NOMO-1 treated with dmso at 0.1 percent for 144 hours (cell line): ENCODE results near the gene GLMP.
"Not testable (repeated sequence)": the region's sequence is repeated elsewhere in the genome, so short reads cannot be mapped to it uniquely, and the experiment has no call there.

Experiments used
- DNase-seq: peaks from one replicate; lab custom pipeline; 2025; ENCODE audit not compliant: unreplicated experiment; lab: John Stamatoyannopoulos, UW

Gene GLMP

GRCh38 chr1:156295391-156295947, at the start of gene GLMP:
Gene GLMP (minus strand): TSS chr1:156295679. CDS start chr1:156295645, 34 bp downstream.
- DNase-seq, result peak; percentile 52

DNA sequence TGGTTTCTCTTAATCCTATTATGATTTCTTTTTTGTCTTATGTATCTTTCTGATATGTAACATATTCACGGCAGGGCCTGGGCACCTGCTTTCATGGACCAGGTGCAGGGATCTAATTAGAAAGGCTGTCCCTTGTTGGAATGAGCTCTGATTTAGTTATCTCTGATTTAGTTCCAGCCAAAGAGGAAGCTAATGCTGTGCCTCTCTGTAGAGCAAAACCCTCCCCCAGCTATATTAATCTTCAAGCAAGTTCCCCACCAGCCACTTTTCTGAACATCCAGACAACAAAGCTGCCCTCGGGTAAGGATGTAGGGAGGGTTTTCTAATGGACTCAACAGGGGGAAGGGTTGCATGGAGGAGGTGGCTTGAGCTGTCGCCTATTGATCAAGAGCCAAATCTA, 48.9 kb upstream of the GLMP start:
- no peak for DNase-seq

- no peak for DNase-seq
These were observed 46.9 kb upstream of the GLMP start for GRCh38 chr1:156342166-156342955.

DNA sequence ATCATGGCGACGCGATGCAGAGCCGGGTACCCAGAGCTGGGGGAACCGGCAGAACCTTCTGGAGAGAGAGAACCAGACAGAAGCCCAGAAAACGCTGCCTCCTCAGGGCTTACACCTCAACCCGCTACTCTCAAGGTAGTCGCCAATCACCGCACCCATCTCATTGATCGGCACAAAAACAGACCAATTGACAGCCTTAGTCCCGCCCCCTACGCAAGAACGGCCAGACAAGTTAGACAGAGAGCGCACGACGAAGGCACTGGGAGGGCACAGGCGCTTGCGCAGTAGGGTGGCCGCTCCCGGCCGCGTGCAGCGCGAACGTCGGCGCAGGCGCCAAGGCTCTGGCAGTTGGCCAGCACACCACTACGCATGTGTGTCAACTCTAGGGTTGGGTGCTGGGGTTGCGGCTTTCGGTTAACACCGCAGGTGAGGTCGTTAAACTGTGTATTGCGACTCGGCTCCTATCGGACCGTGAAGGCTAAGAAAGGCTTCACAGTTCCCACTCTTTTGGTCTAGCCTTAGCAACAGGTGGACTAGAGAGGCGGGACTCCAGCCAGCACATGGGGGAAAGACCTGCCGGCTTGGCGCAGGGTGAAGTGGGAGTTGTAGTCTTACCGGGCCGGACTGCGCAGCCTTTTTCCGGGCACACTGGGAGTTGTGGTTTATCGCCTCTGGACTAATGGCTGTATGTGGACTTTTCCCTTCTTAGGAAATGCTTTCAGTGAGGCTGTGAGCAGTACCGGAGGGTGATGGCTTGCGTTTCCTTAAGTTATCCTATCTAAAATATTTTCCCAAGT, 42.9 kb upstream of the GLMP start, which contains the start of the genes CCT3 and TSACC:
TSS of gene CCT3 (minus strand) at position 113 of the 797 bp plus-strand sequence. CDS start at position 5, 108 bp downstream.
TSS of gene TSACC (plus strand) at position 347 of the 797 bp plus-strand sequence. CDS start 1,232 bp downstream, outside the sequence.
- peak; percentile 99 for DNase-seq

DNA sequence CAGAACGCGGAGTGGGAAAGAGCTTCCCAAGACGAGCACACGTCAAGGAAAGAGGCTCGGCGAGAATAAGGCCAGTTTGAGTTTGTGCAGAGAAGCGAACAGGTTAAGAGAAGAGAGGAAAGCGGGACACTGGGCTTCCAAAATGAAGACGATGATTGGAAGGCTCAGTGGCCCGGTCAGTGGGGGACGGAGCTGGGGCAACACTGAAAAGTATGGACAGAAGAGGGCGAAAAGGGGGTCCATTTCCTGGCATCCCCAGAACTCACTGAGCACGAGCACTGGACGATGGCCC, 42.4 kb upstream of the GLMP start:
- DNase-seq, result no peak

DNA sequence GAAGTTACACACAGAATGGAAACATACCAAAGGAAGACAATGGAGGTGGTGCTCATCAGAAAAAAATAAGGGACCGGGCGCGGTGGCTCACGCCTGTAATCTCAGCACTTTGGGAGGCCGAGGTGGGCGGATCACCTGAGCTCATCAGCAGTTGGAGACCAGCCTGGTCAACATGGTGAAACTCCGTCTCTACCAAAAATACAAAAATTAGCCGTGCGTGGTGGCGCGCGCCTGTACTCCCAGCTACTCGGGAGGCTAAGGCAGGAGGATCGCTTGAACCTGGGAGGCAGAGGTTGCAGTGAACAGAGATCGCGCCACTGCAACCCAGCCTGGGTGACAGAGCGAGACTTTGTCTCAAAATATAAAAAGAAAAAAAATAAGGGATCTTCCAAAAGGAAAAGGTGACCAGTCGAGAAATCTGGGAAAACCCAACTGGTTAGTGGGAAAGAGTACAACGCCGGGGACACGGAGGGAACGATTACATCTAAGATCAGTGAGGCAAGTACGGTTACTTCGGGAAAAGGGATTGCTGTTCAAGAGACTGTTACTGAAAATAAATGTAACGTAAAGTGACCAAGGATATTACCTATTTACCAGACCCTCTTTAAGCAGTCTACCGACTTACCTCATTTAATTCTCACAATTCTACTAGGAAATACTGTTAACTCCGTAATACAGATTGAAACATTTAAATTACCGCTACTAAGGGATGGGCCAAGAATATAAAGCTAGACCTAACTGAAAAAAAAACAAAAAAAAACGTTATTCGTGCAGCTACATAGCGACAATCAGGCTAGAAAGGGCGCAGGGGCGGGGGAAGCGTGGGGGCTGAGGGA, 41.8 kb upstream of the GLMP start:
- DNase-seq, result no peak

DNA sequence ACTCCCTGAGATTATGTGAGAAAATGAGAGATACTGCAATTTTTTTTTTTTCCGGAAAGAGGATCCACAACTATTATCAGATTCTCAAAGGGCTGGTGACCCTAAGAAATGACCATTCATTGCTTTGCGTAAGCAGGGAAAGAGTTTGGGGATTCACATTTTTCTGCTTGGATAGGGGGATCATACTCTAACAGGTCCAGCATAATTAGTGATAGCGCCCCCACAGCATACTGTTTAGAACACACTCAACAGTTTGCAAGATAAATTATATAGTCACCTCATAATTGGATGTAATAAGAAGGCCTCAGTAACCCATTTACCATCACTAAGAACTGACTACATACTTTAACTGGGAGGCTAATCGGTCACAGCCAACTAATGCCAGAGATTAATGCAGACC, 40.8 kb upstream of the GLMP start:
- DNase-seq, result no peak

- DNase-seq, result not testable (repeated sequence)
These were observed 27.7 kb upstream of the GLMP start for GRCh38 chr1:156323179-156323578.

GRCh38 chr1:156320560-156320959, 25.1 kb upstream of the GLMP start:
- no peak for DNase-seq

DNA sequence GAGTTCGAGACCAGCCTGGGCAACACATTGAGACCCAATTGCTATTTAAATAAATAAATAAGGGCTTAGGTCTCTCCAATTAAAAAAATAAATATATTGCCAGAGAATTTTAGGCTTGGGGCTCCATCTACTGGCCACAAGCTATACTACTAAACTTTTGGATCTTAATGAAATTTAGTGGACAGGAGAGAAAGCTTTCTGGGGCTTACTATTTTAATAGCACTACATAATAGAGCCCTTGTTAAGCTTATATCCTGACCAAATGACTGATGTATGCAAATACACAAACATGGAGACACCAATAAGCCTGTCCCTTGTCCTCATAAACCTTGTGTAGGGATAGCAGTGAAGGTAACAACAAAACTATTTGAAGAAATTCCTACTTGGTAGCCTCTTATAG, 24.2 kb upstream of the GLMP start:
- no peak for DNase-seq

- DNase-seq, result no peak
These were observed 21.4 kb upstream of the GLMP start for GRCh38 chr1:156316909-156317308.

- no peak for DNase-seq
These were observed 15.5 kb upstream of the GLMP start for GRCh38 chr1:156310962-156311361.

- no peak for DNase-seq
These were observed 12.6 kb upstream of the GLMP start for GRCh38 chr1:156308078-156308477.

DNA sequence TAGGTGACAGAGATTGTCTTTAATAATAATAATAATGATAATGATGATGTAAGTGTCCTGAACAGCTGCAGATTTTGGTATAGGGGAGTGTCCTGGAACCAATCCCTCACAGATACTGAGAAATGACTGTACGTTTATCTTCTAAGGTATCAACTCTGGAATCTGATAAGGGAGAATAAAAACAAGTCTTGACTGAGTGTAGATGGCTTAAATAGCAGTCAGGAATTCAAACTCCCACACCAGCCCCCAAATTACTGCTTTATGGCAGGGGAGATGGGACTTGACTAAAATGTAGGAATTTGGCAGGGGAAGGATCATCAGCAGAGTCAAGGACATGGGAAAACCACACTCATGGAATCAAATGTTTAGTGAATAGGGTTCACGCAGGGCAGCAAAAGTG, 9.7 kb upstream of the GLMP start:
- DNase-seq, result no peak

- DNase-seq, result no peak
These were observed 7.8 kb upstream of the GLMP start for GRCh38 chr1:156303241-156303640.

DNA sequence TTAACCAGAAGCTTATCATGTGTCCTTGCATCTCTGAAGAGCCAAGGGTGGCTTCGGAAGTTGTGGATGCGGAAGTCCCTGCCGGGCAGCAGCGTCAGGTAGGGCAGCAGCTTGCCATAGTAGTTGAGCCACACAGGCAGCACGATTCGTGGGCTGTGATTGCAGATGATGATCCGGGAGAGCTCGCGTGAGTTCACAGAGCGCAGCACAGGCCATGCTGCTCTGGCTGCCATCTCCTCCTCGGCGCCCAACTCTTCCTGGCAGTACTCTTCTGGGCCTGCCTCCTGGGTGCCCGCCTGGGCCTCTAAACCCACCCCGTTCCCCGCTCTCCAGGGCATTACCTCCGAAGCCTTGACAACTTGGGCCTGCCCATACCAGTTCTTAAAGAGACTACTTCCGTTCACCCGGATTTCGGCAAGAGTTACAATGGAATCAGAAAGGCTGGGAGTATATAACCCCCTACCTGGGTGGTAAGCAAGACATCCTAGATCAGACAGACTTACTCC, 3.4 kb upstream of the GLMP start, which contains the start of gene VHLL:
TSS of gene VHLL (minus strand) at position 456 of the 506 bp plus-strand sequence. CDS start at position 338, 118 bp downstream.
- no peak for DNase-seq

GRCh38 chr1:156293895-156294294, 1.6 kb downstream of the GLMP start:
- no peak for DNase-seq

DNA sequence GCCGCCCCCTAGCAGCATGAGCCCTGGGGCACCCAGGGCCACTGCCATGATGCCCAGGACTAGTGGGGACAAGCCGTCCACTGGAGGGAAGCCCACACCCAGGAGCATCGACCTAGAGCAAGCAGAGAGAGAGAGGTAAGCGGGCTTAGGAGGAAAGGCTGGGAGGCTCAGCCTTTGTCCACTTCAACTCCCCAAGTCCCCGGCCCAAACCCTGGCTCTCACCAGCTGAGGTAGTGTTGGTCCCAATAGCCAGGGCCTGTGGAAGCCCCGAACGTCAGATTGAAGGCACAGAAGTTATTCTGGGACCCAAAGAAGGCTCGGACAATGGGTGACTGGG, 2.4 kb downstream of the GLMP start:
- DNase-seq, result no peak

- no peak for DNase-seq
These were observed 4.0 kb downstream of the GLMP start for GRCh38 chr1:156291226-156292061.

GRCh38 chr1:156289857-156290256, 5.6 kb downstream of the GLMP start:
- DNase-seq, result no peak
